ENCODE measurements around the gene KLF1.

The KLF1 gene

DNA sequence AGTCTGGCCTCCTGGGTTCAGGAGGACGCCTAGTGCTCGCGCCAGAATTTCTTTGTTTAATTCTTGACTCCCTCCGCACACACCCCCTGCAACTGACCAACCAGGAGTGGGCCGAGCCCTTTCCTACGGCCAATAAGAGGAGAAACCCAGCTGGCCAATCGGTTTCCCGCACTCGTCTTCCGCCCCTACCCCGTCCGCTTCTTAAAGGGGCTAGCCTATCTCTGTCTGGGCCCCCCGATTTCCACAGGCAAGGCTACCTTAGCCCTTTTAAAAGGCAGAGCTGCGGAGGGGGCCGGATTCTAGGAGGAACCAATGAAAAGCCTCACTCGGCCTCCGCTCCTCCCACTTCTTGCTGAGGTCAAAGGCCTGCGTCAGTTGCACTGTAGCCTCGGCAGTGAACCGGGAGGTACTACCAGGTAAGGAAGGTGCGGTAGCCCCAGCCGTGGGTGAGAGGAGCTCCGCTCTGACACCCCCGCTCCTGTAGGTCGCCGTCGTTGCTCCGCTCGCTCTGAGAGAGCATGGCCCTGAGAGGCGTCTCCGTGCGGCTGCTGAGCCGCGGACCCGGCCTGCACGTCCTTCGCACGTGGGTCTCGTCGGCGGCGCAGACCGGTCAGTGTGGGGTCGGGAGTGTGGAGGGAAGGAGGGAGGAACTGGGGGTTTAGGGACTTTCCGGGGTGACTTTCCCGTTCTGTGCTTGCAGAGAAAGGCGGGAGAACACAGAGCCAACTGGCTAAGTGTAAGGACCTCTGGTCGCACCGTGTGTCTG lies 4.0 kb upstream of the KLF1 start, which contains the start of gene GCDH (continued):
- TF ChIP-seq WT1 (tag by site-specific recombination; IDR thresholded peaks at IDR 0.05) (0 out of 2 replicates have a peak, but pooled peaks have one; percentile 30), KLF1 (tag by site-specific recombination; IDR thresholded peaks at IDR 0.05) (no peak; the same call in 1 of the 2 replicates), HOXA7 (CRISPR knock-in tag; IDR thresholded peaks at IDR 0.05; ENCODE audit: borderline replicate concordance) (no peak), ZNF112 (tag by site-specific recombination; IDR thresholded peaks at IDR 0.05) (no peak), ZBTB7A (tag by site-specific recombination; IDR thresholded peaks at IDR 0.05; ENCODE audit: low read depth) (no peak), ZNF473 (tag by site-specific recombination; IDR thresholded peaks at IDR 0.05) (no peak), ZNF341 (tag by site-specific recombination; IDR thresholded peaks at IDR 0.05; ENCODE audit: low read depth) (no peak), GFI1B (tag by site-specific recombination; IDR thresholded peaks at IDR 0.05) (no peak), GLI4 (tag by site-specific recombination; IDR thresholded peaks at IDR 0.05) (no peak), ZNF366 (tag by site-specific recombination; conservative IDR thresholded peaks at IDR 0.05) (no peak), ZNF830 (tag by site-specific recombination; IDR thresholded peaks at IDR 0.05; ENCODE audit: low read depth) (no peak), ZNF596 (tag by site-specific recombination; IDR thresholded peaks at IDR 0.05) (no peak), RBAK (tag by site-specific recombination; IDR thresholded peaks at IDR 0.05) (no peak), ZNF548 (tag by site-specific recombination; IDR thresholded peaks at IDR 0.05) (no peak), ZNF184 (tag by site-specific recombination; IDR thresholded peaks at IDR 0.05) (no peak; the same call in 1 of the 2 replicates), ZNF37A (tag by site-specific recombination; IDR thresholded peaks at IDR 0.05) (no peak), ZNF501 (tag by site-specific recombination; IDR thresholded peaks at IDR 0.05) (0 out of 2 replicates have a peak, but pooled peaks have one; percentile 32), ZIC2 (tag by site-specific recombination; IDR thresholded peaks at IDR 0.05) (no peak), KLF8 (tag by site-specific recombination; IDR thresholded peaks at IDR 0.05) (no peak), ZBTB8A (tag by site-specific recombination; IDR thresholded peaks at IDR 0.05) (peak; percentile 30; the same call in 1 of the 2 replicates), ZNF274 (IDR thresholded peaks at IDR 0.05; ENCODE audit: low read length) (no peak), ZNF274 (tag by site-specific recombination; IDR thresholded peaks at IDR 0.05; ENCODE audit: borderline replicate concordance) (no peak), ZNF302 (tag by site-specific recombination; IDR thresholded peaks at IDR 0.05; ENCODE audit: low read depth) (no peak), ZNF610 (tag by site-specific recombination; IDR thresholded peaks at IDR 0.05; ENCODE audit: borderline replicate concordance) (no peak)
- TF ChIP-seq, protein P1, sequence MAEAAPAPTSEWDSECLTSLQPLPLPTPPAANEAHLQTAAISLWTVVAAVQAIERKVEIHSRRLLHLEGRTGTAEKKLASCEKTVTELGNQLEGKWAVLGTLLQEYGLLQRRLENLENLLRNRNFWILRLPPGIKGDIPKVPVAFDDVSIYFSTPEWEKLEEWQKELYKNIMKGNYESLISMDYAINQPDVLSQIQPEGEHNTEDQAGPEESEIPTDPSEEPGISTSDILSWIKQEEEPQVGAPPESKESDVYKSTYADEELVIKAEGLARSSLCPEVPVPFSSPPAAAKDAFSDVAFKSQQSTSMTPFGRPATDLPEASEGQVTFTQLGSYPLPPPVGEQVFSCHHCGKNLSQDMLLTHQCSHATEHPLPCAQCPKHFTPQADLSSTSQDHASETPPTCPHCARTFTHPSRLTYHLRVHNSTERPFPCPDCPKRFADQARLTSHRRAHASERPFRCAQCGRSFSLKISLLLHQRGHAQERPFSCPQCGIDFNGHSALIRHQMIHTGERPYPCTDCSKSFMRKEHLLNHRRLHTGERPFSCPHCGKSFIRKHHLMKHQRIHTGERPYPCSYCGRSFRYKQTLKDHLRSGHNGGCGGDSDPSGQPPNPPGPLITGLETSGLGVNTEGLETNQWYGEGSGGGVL (tag by site-specific recombination; IDR thresholded peaks at IDR 0.05), result no peak
- TF ChIP-seq, protein P2, sequence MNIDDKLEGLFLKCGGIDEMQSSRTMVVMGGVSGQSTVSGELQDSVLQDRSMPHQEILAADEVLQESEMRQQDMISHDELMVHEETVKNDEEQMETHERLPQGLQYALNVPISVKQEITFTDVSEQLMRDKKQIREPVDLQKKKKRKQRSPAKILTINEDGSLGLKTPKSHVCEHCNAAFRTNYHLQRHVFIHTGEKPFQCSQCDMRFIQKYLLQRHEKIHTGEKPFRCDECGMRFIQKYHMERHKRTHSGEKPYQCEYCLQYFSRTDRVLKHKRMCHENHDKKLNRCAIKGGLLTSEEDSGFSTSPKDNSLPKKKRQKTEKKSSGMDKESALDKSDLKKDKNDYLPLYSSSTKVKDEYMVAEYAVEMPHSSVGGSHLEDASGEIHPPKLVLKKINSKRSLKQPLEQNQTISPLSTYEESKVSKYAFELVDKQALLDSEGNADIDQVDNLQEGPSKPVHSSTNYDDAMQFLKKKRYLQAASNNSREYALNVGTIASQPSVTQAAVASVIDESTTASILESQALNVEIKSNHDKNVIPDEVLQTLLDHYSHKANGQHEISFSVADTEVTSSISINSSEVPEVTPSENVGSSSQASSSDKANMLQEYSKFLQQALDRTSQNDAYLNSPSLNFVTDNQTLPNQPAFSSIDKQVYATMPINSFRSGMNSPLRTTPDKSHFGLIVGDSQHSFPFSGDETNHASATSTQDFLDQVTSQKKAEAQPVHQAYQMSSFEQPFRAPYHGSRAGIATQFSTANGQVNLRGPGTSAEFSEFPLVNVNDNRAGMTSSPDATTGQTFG (tag by site-specific recombination; IDR thresholded peaks at IDR 0.05; ENCODE audit: borderline replicate concordance), result no peak
- TF ChIP-seq, protein P3, sequence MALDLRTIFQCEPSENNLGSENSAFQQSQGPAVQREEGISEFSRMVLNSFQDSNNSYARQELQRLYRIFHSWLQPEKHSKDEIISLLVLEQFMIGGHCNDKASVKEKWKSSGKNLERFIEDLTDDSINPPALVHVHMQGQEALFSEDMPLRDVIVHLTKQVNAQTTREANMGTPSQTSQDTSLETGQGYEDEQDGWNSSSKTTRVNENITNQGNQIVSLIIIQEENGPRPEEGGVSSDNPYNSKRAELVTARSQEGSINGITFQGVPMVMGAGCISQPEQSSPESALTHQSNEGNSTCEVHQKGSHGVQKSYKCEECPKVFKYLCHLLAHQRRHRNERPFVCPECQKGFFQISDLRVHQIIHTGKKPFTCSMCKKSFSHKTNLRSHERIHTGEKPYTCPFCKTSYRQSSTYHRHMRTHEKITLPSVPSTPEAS (tag by site-specific recombination; IDR thresholded peaks at IDR 0.05), result no peak
- TF ChIP-seq, protein P4, sequence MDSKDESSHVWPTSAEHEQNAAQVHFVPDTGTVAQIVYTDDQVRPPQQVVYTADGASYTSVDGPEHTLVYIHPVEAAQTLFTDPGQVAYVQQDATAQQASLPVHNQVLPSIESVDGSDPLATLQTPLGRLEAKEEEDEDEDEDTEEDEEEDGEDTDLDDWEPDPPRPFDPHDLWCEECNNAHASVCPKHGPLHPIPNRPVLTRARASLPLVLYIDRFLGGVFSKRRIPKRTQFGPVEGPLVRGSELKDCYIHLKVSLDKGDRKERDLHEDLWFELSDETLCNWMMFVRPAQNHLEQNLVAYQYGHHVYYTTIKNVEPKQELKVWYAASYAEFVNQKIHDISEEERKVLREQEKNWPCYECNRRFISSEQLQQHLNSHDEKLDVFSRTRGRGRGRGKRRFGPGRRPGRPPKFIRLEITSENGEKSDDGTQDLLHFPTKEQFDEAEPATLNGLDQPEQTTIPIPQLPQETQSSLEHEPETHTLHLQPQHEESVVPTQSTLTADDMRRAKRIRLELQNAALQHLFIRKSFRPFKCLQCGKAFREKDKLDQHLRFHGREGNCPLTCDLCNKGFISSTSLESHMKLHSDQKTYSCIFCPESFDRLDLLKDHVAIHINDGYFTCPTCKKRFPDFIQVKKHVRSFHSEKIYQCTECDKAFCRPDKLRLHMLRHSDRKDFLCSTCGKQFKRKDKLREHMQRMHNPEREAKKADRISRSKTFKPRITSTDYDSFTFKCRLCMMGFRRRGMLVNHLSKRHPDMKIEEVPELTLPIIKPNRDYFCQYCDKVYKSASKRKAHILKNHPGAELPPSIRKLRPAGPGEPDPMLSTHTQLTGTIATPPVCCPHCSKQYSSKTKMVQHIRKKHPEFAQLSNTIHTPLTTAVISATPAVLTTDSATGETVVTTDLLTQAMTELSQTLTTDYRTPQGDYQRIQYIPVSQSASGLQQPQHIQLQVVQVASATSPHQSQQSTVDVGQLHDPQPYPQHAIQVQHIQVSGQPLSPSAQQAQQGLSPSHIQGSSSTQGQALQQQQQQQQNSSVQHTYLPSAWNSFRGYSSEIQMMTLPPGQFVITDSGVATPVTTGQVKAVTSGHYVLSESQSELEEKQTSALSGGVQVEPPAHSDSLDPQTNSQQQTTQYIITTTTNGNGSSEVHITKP (tag by site-specific recombination; IDR thresholded peaks at IDR 0.05), result peak; percentile 92
- TF ChIP-seq, protein P5, sequence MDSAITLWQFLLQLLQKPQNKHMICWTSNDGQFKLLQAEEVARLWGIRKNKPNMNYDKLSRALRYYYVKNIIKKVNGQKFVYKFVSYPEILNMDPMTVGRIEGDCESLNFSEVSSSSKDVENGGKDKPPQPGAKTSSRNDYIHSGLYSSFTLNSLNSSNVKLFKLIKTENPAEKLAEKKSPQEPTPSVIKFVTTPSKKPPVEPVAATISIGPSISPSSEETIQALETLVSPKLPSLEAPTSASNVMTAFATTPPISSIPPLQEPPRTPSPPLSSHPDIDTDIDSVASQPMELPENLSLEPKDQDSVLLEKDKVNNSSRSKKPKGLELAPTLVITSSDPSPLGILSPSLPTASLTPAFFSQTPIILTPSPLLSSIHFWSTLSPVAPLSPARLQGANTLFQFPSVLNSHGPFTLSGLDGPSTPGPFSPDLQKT (IDR thresholded peaks at IDR 0.05; ENCODE audit: borderline replicate concordance, low read depth, low read length), result no peak
- TF ChIP-seq, protein P6, sequence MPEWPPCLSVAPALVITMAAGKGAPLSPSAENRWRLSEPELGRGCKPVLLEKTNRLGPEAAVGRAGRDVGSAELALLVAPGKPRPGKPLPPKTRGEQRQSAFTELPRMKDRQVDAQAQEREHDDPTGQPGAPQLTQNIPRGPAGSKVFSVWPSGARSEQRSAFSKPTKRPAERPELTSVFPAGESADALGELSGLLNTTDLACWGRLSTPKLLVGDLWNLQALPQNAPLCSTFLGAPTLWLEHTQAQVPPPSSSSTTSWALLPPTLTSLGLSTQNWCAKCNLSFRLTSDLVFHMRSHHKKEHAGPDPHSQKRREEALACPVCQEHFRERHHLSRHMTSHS (tag by site-specific recombination; IDR thresholded peaks at IDR 0.05), result no peak

Data from HEK293 (cell line).